22Rv1 (cell line): ENCODE measurements around the gene HSDL2.

ENCODE experiments used
- H3K27ac ChIP-seq: fragments of 450-650 bp; 2 replicates; pipeline ENCODE4 v1.5.1; 2017
- CTCF ChIP-seq: fragments of 450-650 bp; IDR thresholded peaks from 2 replicates; pipeline ENCODE4 v1.5.1; 2017; ENCODE audit warnings: mild to moderate bottlenecking
- ZFX ChIP-seq: fragments of 450-650 bp; IDR thresholded peaks from 2 replicates; pipeline ENCODE4 v1.6.1; 2017; ENCODE audit warnings: antibody characterized with exemption, borderline replicate concordance

HSDL2 gene

DNA sequence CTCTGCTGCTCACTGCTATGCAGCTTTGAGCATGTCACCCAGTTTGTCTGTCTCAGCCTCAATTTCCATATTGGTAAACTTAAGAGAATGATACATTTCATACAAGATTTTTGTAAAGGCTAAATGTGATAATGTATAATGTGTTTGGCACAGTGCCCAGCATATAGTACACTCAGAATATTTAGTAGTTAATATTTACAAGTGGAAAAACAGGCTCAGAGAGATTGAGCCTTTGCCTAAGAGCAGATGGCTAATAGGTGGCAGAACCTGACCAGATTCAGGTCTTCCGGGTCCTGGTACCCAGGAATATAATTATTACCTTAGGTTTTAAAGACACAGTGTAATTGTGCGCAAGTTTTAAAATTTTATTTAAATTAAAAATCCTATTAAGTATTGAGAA is 59.9 kb downstream of the HSDL2 start:
- peak overlapping the region; percentile 40 for H3K27ac ChIP-seq
- TF ChIP-seq CTCF (no peak), ZFX (no peak)

DNA sequence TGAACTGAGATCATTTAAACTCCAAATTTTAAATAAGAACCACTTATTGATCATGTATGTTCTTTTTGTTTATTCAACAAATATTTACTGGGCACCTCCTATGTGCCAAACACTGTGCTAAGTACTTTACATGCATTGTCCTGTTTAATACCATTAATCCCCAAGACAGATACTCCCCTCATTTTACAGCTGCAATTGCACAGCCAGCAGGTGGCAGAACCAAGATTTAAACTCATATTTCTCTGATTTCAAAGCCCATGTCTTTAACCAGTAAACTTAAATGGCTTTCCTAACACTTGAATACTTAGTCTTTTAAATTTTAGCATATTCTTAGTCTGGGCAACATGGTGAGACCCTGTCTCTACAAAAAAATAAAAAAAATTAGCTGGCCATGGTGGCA is 63.3 kb downstream of the HSDL2 start:
- TF ChIP-seq ZFX: no peak
- TF ChIP-seq CTCF: peak; percentile 42

GRCh38 chr9:112443636-112444035 is 63.7 kb downstream of the HSDL2 start:
- no peak overlapping the region for H3K27ac ChIP-seq
- no peak for TF ChIP-seq CTCF
- TF ChIP-seq ZFX: no peak

More for the DNA sequence above, 63.3 kb downstream of the HSDL2 start:
- no peak overlapping the region for H3K27ac ChIP-seq

DNA sequence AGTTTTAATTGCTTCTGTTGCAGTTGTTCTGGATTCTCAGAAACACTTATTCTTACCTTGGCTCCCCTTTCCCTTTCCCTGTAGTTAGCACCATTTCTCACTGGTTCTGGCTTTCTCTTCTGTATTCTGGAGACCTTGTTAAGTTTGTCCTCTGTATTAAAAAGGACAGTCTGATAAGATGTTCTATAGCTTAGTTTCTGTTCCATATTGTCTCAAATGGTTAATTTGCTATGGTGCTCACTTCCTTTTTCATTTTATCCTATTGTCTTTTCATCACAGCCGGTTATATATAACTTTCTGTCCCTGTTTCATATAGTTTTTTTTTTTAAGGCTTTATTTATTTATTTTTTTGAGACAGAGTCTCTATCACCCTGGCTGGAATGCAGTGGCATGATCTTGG is 65.3 kb downstream of the HSDL2 start:
- H3K27ac ChIP-seq: no peak overlapping the region
- no peak for TF ChIP-seq ZFX
- TF ChIP-seq CTCF: no peak

- H3K27ac ChIP-seq: no peak overlapping the region
- no peak for TF ChIP-seq CTCF
- TF ChIP-seq ZFX: no peak
Observed at GRCh38 chr9:112446080-112446479, 66.2 kb downstream of the HSDL2 start.

GRCh38 chr9:112446526-112446925 is 66.6 kb downstream of the HSDL2 start:
- no peak overlapping the region for H3K27ac ChIP-seq
- TF ChIP-seq ZFX: no peak
- TF ChIP-seq CTCF: no peak

- no peak for TF ChIP-seq CTCF
- TF ChIP-seq ZFX: no peak
- no peak overlapping the region for H3K27ac ChIP-seq
Observed at GRCh38 chr9:112447283-112447761, 67.4 kb downstream of the HSDL2 start.
